Measurements from ENCODE around the gene CERT1.
"Not testable (repeated sequence)": the region's sequence is repeated elsewhere in the genome, so short reads cannot be mapped to it uniquely, and the experiment has no call there.

CERT1 gene

GRCh38 chr5:75522025-75522424, 10.6 kb upstream of the CERT1 start:
- DNase-seq = no peak

DNA sequence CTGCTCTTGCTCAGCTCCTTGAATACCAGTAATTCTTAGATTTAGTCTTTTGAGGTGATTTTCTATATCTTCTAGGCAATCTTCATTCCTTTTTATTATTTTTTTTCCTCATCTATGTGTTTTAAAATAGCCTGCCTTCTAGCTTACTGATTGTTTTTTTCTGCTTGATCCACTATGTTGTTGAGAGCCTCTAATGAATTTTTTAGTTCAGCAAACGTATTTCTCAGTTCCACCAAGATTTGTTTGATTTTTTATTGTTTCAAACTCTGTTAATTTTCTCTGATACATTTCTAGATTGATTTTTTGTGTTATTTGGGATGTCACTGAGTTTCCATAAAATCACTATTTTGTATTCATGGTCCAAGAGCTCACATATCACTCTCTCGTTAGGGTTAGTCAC, 9.8 kb upstream of the CERT1 start:
- DNase-seq = no peak

DNA sequence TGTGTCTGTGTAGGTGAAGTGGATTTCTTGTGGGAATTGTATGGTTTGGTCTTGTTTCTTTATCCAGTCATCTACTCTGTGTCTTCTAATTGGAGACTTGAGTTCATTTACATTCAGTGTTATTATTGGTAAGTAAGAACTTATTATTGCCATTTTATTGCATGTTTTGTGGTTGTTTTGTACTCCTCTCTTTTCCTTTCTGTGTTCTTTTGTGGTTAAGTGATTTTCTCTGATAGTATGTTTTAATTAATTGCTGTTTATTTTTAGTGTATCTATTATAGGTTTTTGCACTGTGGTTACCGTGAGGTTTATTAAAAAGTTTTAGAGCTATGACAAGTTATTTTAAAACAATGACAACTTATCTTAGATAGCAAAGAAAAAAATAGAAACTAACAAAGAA, 8.3 kb upstream of the CERT1 start:
- no peak for DNase-seq

GRCh38 chr5:75514323-75514722, 2.9 kb upstream of the CERT1 start:
- no peak for DNase-seq

DNA sequence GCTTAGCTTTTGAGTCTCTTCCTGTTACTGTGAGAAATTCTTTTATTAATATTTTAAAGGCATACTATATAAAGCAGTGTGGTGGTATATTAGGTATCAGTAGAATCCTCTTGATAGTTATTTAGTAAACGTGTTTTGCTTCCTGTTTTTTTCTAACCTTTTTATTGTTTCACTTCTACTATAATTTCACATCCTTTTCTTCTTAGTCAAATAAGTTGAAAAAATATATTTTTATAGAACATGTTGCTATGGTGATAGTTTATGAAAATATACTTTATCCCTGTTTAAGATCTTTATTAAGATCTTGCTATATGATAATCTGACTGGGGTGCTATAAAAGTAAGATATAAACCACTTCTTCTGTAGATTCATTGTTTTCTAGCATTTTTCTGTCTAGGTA, 2.4 kb upstream of the CERT1 start:
- no peak for DNase-seq

GRCh38 chr5:75512383-75513074, 1.1 kb upstream of the CERT1 start:
- no peak for DNase-seq

- peak in 1 of 2 experiments; percentile 52 for DNase-seq
Observed at GRCh38 chr5:75510836-75511434, 494 bp downstream of the CERT1 start.

- DNase-seq = no peak
Observed at GRCh38 chr5:75510417-75510835, 1.0 kb downstream of the CERT1 start.

GRCh38 chr5:75509956-75510355, 1.5 kb downstream of the CERT1 start:
- DNase-seq = no peak

DNA sequence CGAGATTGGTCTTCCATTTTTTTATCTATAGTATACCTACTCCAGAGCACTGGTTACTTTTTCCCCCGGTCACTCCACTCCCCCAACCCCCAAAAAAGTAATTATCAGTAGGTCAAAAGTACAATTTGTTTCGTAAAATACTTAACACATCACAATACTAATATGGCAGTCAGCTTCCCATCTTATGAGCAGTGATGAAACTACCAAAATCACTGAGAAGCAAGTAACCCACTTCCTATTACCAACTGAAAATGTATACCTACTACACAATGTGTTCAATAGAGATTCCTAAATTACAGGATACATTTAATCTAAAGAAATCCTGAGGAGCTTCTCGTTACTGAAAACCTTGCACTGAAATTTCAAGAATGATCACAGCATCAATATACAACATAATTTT, 1.9 kb downstream of the CERT1 start:
- DNase-seq = no peak

GRCh38 chr5:75507841-75508240, 3.6 kb downstream of the CERT1 start:
- DNase-seq = no peak

DNA sequence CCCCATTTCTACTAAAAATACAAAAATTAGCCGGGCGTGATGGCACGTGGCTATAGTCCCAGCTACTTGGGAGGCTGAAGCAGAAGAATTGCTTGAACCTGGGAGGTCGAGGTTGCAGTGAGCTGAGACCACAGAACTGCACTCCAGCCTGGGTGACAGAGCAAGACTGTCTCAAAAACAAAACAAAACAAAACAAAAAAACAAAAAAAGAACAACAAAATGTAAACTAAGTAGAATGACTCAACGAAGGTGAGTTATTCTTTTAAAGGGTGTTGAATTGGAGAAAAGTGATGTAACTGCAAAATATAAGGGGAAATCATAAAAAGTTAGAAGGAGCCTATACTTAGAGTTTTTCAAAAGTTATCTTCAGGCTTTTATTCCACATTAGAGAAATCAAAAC, 6.3 kb downstream of the CERT1 start:
- not testable (repeated sequence) for DNase-seq

- DNase-seq = not testable (repeated sequence)
Observed at GRCh38 chr5:75498875-75499274, 12.6 kb downstream of the CERT1 start.

GRCh38 chr5:75498208-75498777, 13.1 kb downstream of the CERT1 start:
- DNase-seq = no peak

DNA sequence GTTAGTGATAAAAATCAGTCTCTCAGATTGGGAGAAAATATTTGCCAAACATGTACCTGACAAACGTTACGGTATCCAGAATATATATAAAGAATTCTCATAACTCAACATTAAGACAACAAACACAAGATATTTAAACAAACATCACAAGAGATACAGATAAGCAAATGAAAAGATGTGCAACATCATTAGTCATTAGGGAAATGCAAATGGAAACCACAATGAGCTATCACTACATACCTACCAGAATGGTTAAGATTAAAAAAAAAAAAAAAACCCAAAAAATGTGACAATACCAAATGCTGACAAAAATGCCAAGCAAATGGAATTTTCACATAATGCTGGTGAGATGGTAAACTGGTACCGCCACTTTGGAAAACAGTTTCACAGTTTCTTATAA, 15.4 kb downstream of the CERT1 start:
- no peak for DNase-seq

GRCh38 chr5:75491621-75492020, 19.8 kb downstream of the CERT1 start:
- no peak for DNase-seq

DNA sequence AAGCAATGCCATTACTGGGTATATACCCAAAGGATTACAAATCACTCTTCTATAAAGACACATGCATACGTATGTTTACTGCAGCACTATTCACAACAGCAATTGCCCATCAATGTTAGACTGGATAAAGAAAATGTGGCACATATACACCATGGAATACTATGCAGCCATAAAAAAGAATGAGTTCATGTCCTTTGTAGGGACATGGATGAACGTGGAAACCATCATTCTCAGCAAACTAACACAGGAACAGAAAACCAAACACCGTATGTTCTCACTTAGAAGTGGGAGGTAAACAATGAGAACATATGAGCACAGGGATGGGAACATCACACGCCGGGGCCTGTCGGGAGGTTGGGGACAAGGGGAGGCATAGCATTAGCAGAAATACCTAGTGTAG, 21.6 kb downstream of the CERT1 start:
- DNase-seq = not testable (repeated sequence)

GRCh38 chr5:75484605-75485004, 26.8 kb downstream of the CERT1 start:
- DNase-seq = no peak

DNA sequence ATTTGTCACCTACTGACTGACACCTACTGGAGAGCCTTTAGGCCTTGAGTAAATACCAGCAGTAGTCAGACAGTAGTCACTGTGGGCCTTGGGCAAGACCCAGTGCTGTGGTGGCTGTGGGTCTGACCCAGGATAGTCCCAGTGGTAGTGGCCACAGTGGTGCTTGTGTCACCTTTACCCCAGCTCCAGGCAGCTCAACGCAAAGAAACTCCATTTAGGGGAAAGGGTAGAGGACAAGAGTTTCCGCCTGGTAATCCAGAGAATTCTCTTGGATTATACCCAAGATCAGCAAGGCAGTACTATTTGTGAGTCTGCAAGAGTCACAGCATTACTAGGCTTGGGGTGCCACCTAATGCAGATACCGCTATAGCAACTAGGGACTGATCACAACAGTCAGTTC, 28.9 kb downstream of the CERT1 start:
- no peak for DNase-seq

DNA sequence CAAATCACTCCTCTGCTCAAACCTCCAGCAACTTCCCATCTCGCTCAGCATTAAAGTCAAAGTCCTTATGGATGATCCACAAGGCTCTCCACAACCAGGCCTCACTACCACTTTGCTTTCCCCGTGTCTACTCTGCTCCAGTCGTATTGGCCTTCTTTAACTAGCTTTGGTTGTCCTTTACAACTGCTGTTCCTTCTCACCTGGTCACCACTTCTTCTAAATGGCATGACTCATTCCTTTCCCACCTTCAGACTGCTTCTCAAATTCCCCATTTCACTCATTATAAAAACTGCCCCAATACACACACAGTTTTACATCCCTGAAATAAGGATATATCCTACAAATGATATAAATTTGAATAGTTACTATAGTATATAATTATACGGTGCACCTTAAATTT, 30.4 kb downstream of the CERT1 start:
- no peak for DNase-seq

- no peak for DNase-seq
Observed at GRCh38 chr5:75475364-75475763, 36.1 kb downstream of the CERT1 start.

DNA sequence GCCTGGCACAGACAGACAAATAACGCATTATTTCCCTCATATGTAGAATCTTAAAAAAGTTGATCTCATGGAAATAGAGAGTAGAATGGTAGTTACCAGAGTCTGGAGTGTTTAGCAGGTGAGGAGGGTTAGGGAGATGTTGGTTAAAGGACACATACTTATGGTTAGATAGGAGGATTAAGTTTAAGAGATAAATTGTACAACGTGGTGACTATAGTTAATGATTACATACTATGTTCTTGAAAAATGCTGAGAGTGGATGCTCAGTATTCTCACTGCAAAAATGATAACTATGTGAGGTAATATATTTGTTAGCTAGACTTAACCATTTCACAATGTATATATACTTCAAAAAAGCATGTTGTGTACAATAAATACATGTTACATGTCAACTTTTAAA, 38.0 kb downstream of the CERT1 start:
- no peak for DNase-seq

DNA sequence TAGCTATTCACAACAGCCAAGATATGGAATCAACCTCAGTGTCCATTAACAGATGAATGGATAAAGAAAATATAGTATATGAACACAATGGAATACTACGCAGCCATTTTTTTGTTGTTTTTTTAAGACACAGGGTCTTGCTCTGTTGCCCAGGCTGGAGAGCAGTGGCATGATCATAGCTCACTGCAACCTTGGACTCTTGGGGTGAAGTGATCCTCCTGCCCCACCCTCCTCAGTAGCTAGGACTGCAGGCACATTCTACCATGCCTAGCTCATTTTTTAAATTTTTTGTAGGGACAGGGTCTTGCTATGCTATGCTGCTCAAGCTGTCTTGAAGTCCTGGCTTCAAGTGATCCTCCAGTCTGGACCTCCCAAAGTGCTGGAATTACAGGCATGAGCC, 38.5 kb downstream of the CERT1 start:
- no peak for DNase-seq

DNA sequence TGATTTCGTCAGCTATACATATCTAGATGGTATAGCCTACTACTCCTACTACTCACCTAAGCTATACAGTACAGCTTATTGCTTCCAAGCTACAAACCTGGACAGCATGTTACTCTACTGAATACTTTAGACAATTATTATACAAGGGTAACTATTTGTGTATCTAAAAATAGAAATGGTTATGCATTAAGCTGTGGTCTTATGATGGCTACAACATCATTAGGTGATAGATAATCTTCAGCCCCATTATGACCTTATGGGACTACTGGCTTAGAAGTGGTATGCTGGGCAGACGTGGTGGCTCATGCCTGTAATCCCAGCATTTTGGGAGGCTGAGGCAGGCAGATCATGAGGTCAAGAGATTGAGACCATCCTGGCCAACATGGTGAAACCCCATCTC, 40.2 kb downstream of the CERT1 start:
- DNase-seq = no peak

- no peak for DNase-seq
Observed at GRCh38 chr5:75469017-75469416, 42.4 kb downstream of the CERT1 start.
